HepG2 (cell line): Measurements from ENCODE around the gene LAG3. TPM values are rescaled to one million over a fixed set of nuclear protein-coding genes. Genes with fewer than 3 reads are reported as not detected.

Experiments used
- ATAC-seq: fragments of 200-7000 bp; cut with Tn5 transposase; 3 replicates; pipeline ENCODE4 v1.9.1; 2020; ENCODE audit warnings: mild to moderate bottlenecking, moderate library complexity
- BruUV-seq: library from RNA; stranded (reverse); fragments of 400-500 nt; replicated peaks from 2 replicates; lab custom pipeline; 2021; lab: Mats Ljungman, UMichigan
- CTCF ChIA-PET: fragments of 300-600 bp; formaldehyde crosslinking; extraction: SDS; loops from one replicate; lab custom pipeline; 2021; ENCODE audit warnings: low total read pairs, inconsistent platforms, low intra/inter-chr PET ratio; lab: Yijun Ruan, JAX
- POLR2A ChIA-PET: fragments of 350-600 bp; sonication (Branson Sonifier 250); formaldehyde crosslinking; loops from one replicate; lab custom pipeline; 2020; ENCODE audit warnings: antibody characterized with exemption, inconsistent platforms; lab: Yijun Ruan, JAX
- DNase-seq: peaks from one replicate; pipeline ENCODE4 v3.0.0-alpha.2; 2015; ENCODE audit warnings: low spot score
- FAIRE-seq: peaks from 3 replicates; lab custom pipeline; 2011; peaks lifted over from hg19 to GRCh38; lab: Jason Lieb, UNC
- H2AFZ ChIP-seq: one replicate; pipeline ENCODE4 v1.6.1; 2011; ENCODE audit warnings: low read length, inconsistent platforms
- H3K27ac ChIP-seq: fragments of 300-600 bp; 3 replicates; pipeline ENCODE4 v1.8.0; 2011; ENCODE audit warnings: mixed run types, mild to moderate bottlenecking, mixed read lengths, low read length, inconsistent platforms; ENCODE audit not compliant: insufficient read depth; ENCODE audit errors: extremely low read length
- H3K27me3 ChIP-seq, 2 experiments: fragments of 200-600 bp in 1 of 2; 2 replicates in 1 of 2; 3 replicates in 1 of 2; pipeline versions ENCODE4 v1.6.0 to v1.8.0; 2011; ENCODE audit warnings: low read length in 2 of 2, mild to moderate bottlenecking in 2 of 2, moderate library complexity in 2 of 2, inconsistent platforms in 1 of 2; ENCODE audit not compliant: insufficient read depth in 2 of 2, control insufficient read depth in 1 of 2
- H3K36me3 ChIP-seq, 2 experiments: fragments of 200-600 bp in 1 of 2; replicated peaks in 1 of 2; 2 replicates in 1 of 2; 3 replicates in 1 of 2; pipeline versions ENCODE4 v1.5.1 to v1.8.0; 2011; ENCODE audit warnings: low read length in 2 of 2, inconsistent platforms in 1 of 2; ENCODE audit not compliant: insufficient read depth in 2 of 2, control insufficient read depth in 1 of 2
- H3K4me1 ChIP-seq: 2 replicates; pipeline ENCODE4 v1.5.1; 2012; ENCODE audit warnings: low read length, inconsistent platforms; ENCODE audit not compliant: insufficient read depth
- H3K4me2 ChIP-seq: 2 replicates; pipeline ENCODE4 v1.6.0; 2011; ENCODE audit warnings: low read depth, low read length, inconsistent platforms
- H3K4me3 ChIP-seq, 3 experiments: fragments of 200-600 bp in 1 of 3; sonication (generic), shearing (Covaris generic) in 1 of 3; replicated peaks in 1 of 3; 2 replicates each; pipeline ENCODE4 v1.5.1; 2011 to 2016; ENCODE audit warnings: low read length in 3 of 3, inconsistent platforms in 2 of 3, low read depth in 2 of 3, mild to moderate bottlenecking in 2 of 3, control low read depth in 1 of 3, mixed read lengths in 1 of 3; ENCODE audit not compliant: insufficient read depth in 1 of 3
- H3K79me2 ChIP-seq: one replicate; pipeline ENCODE4 v1.6.1; 2011; ENCODE audit warnings: low read length, inconsistent platforms; ENCODE audit not compliant: insufficient read depth
- H3K9ac ChIP-seq: 2 replicates; pipeline ENCODE4 v1.6.0; 2011; ENCODE audit warnings: mild to moderate bottlenecking, low read depth, low read length, inconsistent platforms; ENCODE audit not compliant: insufficient read depth
- H3K9me3 ChIP-seq: 2 replicates; pipeline ENCODE4 v1.5.1; 2012; ENCODE audit warnings: mild to moderate bottlenecking, low read length
- H4K20me1 ChIP-seq: 2 replicates; pipeline ENCODE4 v1.6.0; 2011; ENCODE audit warnings: inconsistent platforms, mild to moderate bottlenecking, low read length, moderate library complexity; ENCODE audit not compliant: insufficient read depth
- AGO2 ChIP-seq: fragments of 200-400 bp; formaldehyde crosslinking; optimal IDR thresholded peaks from 2 replicates; pipeline ENCODE3; 2017; ENCODE audit warnings: mild to moderate bottlenecking, low read depth, low read length, moderate library complexity
- ATM ChIP-seq: fragments of 450-650 bp; IDR thresholded peaks from 2 replicates; pipeline ENCODE4 v1.7.1; 2017; ENCODE audit warnings: mild to moderate bottlenecking, borderline replicate concordance
- PHF20 ChIP-seq: sonication (generic); formaldehyde crosslinking; IDR thresholded peaks from 2 replicates; pipeline ENCODE4 v1.5.0; 2020; ENCODE audit warnings: mild to moderate bottlenecking, missing genetic modification reagents
- RBFOX2 ChIP-seq: fragments of 200-400 bp; formaldehyde crosslinking; IDR thresholded peaks from 2 replicates; pipeline ENCODE4 v1.6.1; 2017; ENCODE audit warnings: low read depth, mild to moderate bottlenecking, low read length
- ZNF292 ChIP-seq: sonication (generic); formaldehyde crosslinking; IDR thresholded peaks from 2 replicates; pipeline ENCODE4 v1.8.1; 2022; ENCODE audit warnings: mild to moderate bottlenecking, low read depth, missing genetic modification reagents, borderline replicate concordance
- WGBS: methylation state at CpG from one replicate; pipeline ENCODE4 v1.1.6; 2017; ENCODE audit warnings: low lambda C conversion rate; 5-methylcytosine and 5-hydroxymethylcytosine counted together
- in situ Hi-C: cut with HindIII; loops from 2 replicates; pipeline ENCODE4 v1.10.0; 2017; ENCODE audit warnings: low pct_unique_long_range_greater_than_20kb; ENCODE audit not compliant: extremely low pct_ligation_motif_present
- intact Hi-C: fragments of 100-400 bp; cut with micrococcal nuclease; formaldehyde crosslinking; loops from one replicate; pipeline ENCODE4 v1.10.0; 2022; ENCODE audit not compliant: unreplicated experiment
- polyA plus RNA-seq, 8 experiments: library from polyadenylated mRNA; depleted of rRNA in 3 of 8; stranded (reverse) in 7 of 8; unstranded in 1 of 8; fragments of >200 nt; fragmentation: Illumina TruSeq in 4 of 8; extraction: Trizol in 4 of 8; gene quantifications; 2 replicates each; pipeline versions ENCODE4 v1.2.1 to v1.2.3, GENCODE V29; 2011 to 2016; ENCODE audit warnings: low read depth in 4 of 8, missing spikeins in 1 of 8, mixed read lengths in 1 of 8; ENCODE audit not compliant: insufficient read depth in 1 of 8
- total RNA-seq, 5 experiments: library from RNA; depleted of rRNA; stranded (reverse); fragments of >200 nt; fragmentation: Illumina TruSeq; extraction: Trizol; gene quantifications; 2 replicates each; pipeline ENCODE4 v1.2.3, GENCODE V29; 2016; ENCODE audit warnings: low read depth in 1 of 5

LAG3 gene
- total and polyA plus RNA-seq, 2 of the 13 experiments (the other 11 are each of a cell fraction or from before 2014, with no cell fraction given): 0.11 to 0.26 TPM

DNA sequence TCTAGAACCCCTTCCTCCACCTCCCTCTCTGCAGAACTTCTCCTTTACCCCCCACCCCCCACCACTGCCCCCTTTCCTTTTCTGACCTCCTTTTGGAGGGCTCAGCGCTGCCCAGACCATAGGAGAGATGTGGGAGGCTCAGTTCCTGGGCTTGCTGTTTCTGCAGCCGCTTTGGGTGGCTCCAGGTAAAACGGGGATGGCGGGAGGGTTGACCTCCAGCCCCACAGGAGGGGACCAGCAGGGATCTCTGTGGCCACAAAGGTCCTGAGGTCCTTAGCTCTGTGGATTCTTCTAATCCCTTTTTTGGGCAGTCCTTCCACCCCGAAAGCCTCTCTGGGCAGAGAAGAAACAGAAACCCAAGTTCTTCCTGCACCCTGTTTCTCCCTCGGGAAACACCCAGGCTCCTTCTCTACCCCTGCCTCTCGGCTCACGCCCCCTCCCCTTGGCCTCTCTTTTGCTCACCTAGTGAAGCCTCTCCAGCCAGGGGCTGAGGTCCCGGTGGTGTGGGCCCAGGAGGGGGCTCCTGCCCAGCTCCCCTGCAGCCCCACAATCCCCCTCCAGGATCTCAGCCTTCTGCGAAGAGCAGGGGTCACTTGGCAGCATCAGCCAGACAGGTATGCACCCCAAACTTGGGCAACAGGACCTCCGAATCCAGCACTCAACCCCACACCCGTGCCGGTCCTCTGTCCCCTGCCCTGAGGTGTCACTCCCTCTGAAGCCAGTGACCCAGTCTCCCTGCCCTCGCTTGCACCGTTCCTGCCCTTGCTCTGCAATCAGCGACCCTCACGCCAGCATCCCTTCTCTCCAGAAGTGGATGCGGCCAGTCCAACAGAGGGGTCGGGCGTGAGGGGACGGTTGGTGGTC lies 638 bp downstream of the LAG3 start:
- H3K4me3 ChIP-seq: no peak overlapping the region
- peaks cover 85% of the 10 kb centered on the region for H3K4me1 ChIP-seq
- WGBS: 84% methylated on average over 21 of the region's 21 CpGs
- no peaks in the 10 kb centered on the region; a peak in 1 of 5 replicates for H3K27me3 ChIP-seq
- H3K36me3 ChIP-seq: peaks cover 0 to 11% of the 10 kb centered on the region in 2 experiments; a peak in 1 of 5 replicates
- intact Hi-C loops (no loop called here), in situ Hi-C loops (no loop called here)
- 0 out of 2 replicates have a peak, but pooled peaks cover 4% of the 10 kb centered on the region for H4K20me1 ChIP-seq
- no peak overlapping the region for H3K27ac ChIP-seq
- FAIRE-seq: no peak
- H3K79me2 ChIP-seq: peaks cover 10% of the 10 kb centered on the region
- H3K9me3 ChIP-seq: no peaks in the 10 kb centered on the region
- BruUV-seq: no TSS peak
- no peak overlapping the region for H2AFZ ChIP-seq
- DNase-seq: no peak
- ChIA-PET CTCF (no interaction called here), POLR2A (interaction anchor here (3.2 to 8.3 kb wide), 2 partner anchors 20 kb away, joined by 17 to 162 read pairs; partner anchors contain the start of gene MLF2)
- no peak overlapping the region for H3K4me2 ChIP-seq
- H3K9ac ChIP-seq: no peak overlapping the region
- peak; percentile 49 for TF ChIP-seq AGO2
- TF ChIP-seq ATM: no peak
- TF ChIP-seq ZNF292 (CRISPR knock-in tag): no peak
- ATAC-seq: no peak

DNA sequence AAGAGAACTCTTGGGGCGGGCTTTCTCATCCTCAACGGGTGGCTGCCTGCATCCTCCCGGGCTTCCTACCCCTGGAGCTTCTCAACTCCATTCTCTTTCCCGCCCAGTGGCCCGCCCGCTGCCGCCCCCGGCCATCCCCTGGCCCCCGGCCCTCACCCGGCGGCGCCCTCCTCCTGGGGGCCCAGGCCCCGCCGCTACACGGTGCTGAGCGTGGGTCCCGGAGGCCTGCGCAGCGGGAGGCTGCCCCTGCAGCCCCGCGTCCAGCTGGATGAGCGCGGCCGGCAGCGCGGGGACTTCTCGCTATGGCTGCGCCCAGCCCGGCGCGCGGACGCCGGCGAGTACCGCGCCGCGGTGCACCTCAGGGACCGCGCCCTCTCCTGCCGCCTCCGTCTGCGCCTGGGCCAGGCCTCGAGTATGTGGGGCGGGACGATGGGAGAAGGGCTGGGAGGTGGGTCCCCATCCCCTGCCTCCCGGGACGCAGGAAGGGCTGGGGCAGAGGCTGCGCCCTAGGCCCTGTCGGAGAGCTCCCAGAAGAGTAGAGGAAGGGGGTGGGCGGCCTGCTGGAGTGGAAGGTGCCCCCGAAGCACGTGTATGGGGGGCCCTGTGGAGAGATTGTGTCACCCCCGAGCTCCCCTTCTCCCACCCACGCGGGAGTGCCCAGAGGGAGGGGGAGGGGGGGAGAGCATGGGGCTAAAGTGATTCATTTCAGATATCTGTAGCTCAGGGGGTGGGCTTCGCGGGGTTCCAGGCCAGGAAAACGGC lies 1.5 kb downstream of the LAG3 start:
- H3K9ac ChIP-seq: no peak overlapping the region
- H3K4me1 ChIP-seq: peaks cover 85% of the 10 kb centered on the region
- no TSS peak for BruUV-seq
- no peak overlapping the region for H3K27ac ChIP-seq
- no peak overlapping the region for H2AFZ ChIP-seq
- no peaks in the 10 kb centered on the region for H3K9me3 ChIP-seq
- ChIA-PET CTCF (no interaction called here), POLR2A (interaction anchor here (3.2 to 5.5 kb wide), 2 partner anchors 7 to 21 kb away, joined by 17 to 59 read pairs; partner anchors contain the start of genes MLF2 and PTMS)
- intact Hi-C loops: no loop called here
- FAIRE-seq: no peak
- 93% methylated on average over 49 of the region's 60 CpGs for WGBS
- in situ Hi-C loops: no loop called here
- no peaks in the 10 kb centered on the region for H4K20me1 ChIP-seq
- no peak for ATAC-seq
- no peak for DNase-seq
- H3K79me2 ChIP-seq: peaks cover 2% of the 10 kb centered on the region
- H3K36me3 ChIP-seq: peaks cover 0 to 11% of the 10 kb centered on the region in 2 experiments; a peak in 1 of 5 replicates
- no peaks in the 10 kb centered on the region; a peak in 1 of 5 replicates for H3K27me3 ChIP-seq
- no peak overlapping the region for H3K4me2 ChIP-seq
- H3K4me3 ChIP-seq: no peak overlapping the region
- TF ChIP-seq PHF20: no peak
- TF ChIP-seq RBFOX2: peak; percentile 31; the same call in 1 of the 2 replicates
